HG03159 (cell line): ENCODE results near the gene CDK5RAP1.

Experiments
- ATAC-seq: cut with Tn5 transposase; IDR thresholded peaks from one replicate; pipeline ENCODE4 v1.9.1; 2021; ENCODE audit warnings: mild to moderate bottlenecking, moderate library complexity; ENCODE audit not compliant: unreplicated experiment

Gene CDK5RAP1

GRCh38 chr20:33423141-33423834 lies 22.0 kb upstream of the CDK5RAP1 start:
- ATAC-seq: no peak

GRCh38 chr20:33419140-33419974 lies 18.0 kb upstream of the CDK5RAP1 start:
- no peak for ATAC-seq

DNA sequence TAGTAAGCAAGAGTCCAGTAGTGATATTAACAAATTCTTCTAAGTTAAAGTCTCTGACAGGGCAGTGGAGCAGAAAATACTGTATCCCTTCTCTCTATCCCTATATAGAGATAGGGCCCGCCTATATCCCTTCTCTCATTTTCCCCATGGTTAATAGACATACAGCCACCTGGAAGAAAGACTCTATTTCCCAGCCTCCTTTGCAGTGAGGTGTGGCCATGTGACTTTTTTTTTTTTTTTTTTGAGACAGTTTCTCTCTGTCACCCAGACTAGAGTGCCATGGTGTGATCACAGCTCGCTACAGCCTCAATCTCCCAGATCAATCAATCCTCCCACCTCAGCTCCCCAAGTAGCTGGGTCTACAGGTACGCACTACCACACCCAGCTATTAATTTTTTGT lies 16.7 kb upstream of the CDK5RAP1 start:
- no peak for ATAC-seq

GRCh38 chr20:33415948-33416347 lies 14.6 kb upstream of the CDK5RAP1 start:
- ATAC-seq: no peak

DNA sequence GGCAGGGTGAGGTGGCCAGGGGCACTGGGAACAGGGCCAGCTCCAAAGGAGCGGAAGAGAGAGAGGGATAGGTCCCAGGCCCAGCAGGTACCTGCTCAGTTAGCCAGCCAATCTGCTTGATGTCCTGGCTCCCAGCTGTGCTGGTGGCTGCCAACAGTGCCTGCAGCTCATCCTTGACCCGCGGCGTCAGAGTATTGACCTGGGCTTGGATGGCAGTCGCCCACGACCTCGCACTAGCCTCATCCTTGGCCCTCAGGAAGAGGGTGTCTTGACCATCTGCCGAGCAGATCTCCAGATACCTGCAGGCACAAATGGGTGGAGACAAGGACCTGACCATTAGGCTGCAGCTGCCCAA lies 11.1 kb upstream of the CDK5RAP1 start:
- ATAC-seq: no peak

- ATAC-seq: no peak
These were observed 10.6 kb upstream of the CDK5RAP1 start for GRCh38 chr20:33411711-33412483.

DNA sequence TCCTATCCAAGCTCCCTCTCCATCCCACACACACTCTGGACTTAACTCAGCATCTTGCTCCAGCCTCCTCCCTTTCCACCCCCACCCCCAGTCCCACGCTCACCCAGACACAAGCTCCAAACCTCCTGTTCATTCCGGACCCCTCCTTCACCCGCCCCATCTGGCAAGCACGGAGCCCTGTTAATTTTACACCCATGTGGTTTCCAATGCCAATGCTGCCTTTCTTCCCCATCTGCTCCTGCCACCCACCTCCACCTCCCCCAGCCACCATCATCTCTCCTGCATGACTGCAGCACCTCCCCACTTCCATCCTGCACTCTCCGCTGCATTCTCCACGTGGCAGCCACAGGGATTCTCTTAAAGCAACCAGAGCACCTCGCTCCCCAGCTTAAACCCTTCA lies 9.9 kb upstream of the CDK5RAP1 start:
- no peak for ATAC-seq

GRCh38 chr20:33410081-33410742 lies 8.9 kb upstream of the CDK5RAP1 start:
- ATAC-seq: no peak

GRCh38 chr20:33408716-33409654 lies 7.7 kb upstream of the CDK5RAP1 start:
- no peak for ATAC-seq

- no peak for ATAC-seq
These were observed 7.0 kb upstream of the CDK5RAP1 start for GRCh38 chr20:33408313-33408712.

DNA sequence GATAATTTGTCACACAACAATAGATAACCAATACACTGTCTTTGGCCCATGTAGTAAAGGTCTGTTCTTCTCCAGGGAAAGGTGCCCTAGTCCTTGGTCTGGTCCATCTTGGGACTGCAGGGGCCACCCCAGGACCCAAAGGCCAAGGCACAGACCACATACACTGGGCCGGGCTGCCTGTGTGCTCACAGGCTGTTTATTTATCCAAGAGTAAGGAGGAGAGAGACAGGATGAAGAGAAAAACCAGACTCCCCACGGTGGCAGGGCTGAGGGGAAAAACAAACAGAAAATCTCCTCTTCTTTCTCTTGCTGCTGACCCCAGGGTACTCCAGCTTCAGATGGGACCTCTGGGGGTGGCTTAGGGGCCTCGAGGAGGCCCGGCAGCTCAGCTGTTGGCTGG lies 6.5 kb upstream of the CDK5RAP1 start:
- ATAC-seq: no peak

GRCh38 chr20:33407251-33407650 lies 5.9 kb upstream of the CDK5RAP1 start:
- no peak for ATAC-seq

DNA sequence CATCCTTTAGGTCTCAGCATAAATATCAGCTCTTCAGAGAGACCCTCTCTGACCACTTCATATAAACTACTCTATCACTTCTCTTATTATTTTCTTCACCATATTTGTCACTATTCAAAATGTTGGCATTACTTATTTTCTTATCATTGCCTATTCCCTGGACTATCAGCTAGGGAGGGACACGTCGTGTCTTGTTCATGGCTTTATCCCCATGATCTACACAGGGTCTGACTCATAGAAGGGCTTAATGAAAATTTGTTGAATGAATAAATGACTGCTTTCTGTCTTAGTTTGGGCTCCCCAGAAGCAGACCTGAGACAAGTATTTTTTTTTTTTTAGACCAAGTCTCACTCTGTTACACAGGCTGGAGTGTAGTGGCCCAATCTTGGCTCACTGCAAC lies 3.0 kb upstream of the CDK5RAP1 start:
- ATAC-seq: no peak

DNA sequence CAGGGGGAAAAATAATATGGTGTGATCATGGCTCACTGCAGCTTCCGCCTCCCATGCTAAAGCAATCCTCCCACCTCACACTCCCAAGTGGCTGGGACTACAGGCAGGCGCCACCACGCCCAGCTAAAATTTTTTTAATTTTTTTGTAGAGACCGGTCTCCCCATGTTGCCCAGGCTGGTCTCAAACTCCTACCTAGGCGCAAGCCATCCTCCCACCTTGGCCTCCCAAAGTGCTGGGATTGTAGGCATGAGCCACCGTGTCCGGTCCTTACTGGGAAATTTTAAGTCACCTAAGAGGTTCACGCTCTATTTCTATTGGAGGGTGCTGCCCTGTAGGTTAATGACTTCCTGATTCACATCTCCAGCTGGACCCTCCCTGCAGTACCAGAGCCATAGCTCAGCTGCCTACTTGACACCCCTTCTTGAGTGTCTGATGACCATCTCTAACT lies 626 bp upstream of the CDK5RAP1 start:
- no peak for ATAC-seq

DNA sequence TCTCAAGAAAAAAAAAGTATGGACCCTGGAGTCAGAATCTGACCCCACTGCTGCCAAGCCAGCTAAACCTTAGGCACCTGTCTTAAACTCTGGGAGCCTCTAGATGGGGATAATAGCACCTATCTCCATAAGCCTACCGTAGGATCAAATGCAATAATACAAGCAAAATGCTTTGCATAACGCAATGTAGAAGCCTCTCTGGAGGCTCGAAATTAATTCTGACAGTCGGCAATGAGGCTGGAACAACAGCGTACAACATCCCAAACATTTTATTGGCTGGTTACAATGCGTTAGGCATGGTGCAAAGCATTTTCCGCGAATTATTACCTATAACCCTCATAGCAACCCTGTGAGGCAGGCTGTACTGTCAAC lies 521 bp downstream of the CDK5RAP1 start:
- ATAC-seq: no peak

- no peak for ATAC-seq
These were observed 1.4 kb downstream of the CDK5RAP1 start for GRCh38 chr20:33399924-33400323.

- no peak for ATAC-seq
These were observed 6.6 kb downstream of the CDK5RAP1 start for GRCh38 chr20:33394718-33395117.

DNA sequence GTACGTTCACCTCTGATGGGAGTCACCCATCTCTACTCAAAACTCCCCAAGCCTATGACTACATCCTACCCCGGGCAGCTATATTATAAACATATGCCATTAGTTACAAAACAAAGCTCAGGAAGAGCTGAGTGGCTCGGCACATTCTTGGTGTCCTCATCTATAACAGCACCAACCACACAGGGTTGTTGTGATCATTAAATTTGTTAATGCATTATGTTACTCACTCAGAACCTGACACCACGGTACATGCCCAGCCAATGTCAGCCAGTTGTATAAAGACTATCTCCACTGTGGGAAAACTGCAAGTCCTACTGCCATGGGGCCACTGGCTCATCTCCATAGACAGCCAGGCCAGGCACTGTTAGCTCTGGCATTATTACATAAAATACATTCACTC lies 7.7 kb downstream of the CDK5RAP1 start:
- no peak for ATAC-seq

DNA sequence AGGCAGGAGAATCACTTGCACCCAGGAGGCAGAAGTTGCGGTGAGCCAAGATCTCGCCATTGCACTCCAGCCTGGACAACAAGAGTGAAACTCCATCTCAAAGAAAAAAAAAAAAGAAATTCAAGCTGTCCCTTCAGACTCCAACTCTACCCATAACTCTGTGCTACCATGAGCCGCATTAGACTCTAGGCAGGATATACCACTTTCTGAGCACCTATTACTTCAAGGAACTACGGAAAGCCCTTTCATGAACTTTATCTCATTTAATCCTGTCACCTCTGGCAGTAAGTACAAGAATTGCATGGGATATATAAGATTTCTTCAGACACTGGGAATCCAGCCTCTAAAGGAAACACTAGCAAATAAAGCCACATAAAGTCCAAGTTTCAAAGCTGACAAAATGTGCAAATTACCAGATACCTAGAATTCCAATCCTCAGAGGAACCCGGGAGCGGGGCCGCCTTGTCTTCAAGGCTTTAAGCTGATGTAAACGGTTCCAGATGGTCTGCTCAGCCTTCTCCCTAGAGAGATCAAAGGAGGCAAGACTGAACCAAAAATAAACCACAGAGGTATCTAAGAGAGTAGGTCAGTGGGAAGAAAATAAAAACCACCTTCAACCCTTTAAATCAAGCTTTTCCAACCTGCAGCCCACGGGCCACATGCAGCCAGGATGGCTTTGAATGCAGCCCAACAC lies 9.4 kb downstream of the CDK5RAP1 start:
- ATAC-seq: no peak
